ENCODE results near the gene SLC16A10.
"Not testable (repeated sequence)": the region's sequence is repeated elsewhere in the genome, so short reads cannot be mapped to it uniquely, and the experiment has no call there.

Gene SLC16A10

DNA sequence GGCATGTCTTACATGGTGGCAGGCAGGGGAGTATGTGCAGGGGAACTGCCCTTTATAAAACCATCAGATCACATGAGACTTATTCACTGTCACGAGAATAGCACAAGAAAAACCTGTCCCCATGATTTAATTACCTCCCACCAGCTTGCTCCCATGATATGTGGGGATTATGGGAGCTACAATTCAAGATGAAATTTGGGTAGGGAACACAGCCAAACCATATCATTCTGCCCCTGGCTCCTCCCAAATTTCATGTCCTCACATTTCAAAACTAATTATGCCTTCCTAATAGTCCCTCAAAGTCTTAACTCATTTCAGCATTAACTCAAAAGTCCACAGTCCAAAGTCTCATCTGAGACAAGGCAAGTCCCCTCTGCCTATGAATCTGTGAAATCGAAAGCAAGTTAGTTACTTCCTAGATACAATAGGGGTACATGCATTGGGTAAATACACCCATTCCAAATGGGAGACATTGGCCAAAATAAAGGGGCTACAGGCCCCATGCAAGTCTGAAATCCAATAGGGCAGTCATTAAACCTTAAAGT lies 102.4 kb downstream of the SLC16A10 start:
- not testable (repeated sequence) for DNase-seq

DNA sequence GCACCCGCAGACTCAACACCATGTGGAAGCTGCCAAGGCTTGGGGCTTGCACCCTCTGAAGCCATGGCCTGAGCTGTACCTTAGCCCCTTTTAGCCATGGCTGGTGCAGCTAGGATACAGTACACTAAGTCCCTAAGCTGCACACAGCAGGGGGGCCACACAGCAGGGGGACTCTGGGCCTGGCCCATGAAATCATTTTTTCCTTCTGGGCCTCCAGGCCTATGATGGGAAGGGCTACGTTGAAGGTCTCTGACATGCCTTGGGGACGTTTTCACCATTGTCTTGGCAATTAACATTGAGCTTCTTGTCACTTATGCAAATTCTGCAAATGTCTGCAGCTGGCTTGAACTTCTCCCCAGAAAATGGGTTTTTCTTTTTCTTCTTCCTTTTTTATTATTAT lies 103.3 kb downstream of the SLC16A10 start:
- DNase-seq, result no peak

DNA sequence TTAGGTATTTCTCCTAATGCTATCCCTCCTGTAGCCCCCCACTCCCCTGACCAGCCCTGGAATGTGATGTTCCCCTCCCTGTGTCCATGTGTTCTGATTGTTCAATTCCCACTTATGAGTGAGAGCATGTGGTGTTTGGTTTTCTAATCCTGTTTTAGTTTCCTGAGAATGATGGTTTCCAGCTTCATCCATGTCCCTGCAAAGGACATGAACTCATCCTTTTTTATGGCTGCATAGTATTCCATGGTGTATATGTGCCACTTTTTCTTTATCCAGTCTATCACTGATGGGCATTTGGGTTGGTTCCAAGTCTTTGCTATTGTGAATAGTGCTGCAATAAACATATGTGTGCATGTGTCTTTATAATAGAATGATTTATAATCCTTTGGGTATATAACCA lies 103.8 kb downstream of the SLC16A10 start:
- not testable (repeated sequence) for DNase-seq

DNA sequence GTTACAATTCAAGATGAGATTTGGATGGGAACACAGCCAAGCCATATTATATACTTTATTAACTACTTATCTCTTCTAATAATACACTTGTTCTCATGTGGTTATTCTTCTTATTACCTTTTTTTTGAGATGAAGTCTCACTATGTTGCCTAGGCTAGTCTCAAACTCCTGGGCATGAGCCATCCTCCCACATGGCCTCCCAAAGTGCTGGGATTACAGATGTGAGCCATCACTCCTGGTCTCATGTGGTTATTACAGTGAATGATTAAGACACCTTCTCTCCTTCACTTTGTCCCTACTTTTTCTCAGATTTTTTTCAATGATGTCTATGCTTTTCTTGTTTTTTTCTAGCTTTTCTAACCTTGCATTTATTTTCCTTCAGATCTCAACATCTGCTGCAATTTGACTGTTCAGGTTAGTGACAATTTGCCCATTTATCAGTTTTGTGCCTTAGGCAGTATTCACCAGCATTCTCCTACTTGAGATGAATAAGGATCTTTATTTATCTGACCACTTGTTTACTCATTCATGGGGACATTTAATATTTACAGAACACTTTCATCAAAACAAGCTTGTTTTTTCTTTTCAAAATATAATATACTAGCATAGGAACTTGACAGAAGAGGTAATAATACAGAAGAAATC lies 105.7 kb downstream of the SLC16A10 start:
- DNase-seq, result no peak

DNA sequence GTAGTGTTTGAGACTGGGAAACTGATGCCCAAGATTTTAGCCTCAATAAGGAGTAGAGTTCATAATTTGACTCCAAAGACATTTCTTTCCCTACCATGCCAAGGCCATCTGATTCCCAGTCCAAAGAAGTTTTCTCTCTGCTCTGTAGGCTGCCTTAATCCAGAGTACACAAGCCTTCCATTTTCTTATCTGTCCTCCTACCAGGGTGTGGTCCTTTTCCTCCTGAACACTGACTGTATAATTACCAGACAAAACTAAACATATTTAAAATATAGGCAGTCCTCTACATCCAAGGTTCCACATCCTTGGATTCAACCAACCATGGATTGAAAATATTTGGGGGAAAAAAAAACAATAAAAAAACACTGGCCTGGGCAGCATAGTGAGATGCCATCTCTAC lies 108.4 kb downstream of the SLC16A10 start:
- DNase-seq, result no peak

DNA sequence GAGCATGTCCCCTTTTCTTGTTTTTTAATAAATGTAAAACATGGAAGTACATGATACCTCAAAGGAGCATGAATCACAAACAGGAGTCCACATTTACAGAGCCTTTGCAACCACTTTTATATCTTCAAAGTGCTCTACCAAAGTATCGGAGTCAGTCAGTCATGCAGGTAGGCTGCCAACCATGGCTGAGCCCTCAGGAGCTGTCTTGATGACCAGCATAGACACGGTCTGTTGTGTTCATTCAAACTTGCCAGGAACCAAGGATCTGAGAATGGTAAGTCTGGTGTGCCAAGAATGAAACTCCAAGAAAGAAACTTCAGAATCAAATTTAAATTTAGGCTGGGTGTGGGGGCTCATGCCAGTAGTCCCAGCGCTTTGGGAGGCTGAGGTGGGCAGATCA lies 111.5 kb downstream of the SLC16A10 start:
- no peak for DNase-seq

DNA sequence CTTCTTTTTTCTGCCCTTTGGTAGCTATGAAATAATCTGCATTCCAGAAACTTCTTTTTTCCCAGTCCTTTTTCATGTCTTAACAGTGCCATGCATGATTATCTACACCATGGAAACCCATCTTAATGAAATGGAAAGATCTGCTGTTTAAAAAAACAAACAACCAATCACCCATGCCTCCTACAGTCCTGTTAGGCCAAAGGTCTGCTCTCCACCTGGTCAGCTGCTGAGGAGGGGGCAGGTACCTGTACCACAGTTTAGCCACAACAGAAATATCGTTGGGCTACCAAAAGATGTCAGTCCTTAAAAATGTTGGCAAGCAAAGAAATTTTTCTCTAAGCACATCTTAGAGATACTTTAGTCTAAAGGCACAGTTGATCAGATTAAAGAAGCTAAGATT lies 112.6 kb downstream of the SLC16A10 start:
- DNase-seq, result no peak

DNA sequence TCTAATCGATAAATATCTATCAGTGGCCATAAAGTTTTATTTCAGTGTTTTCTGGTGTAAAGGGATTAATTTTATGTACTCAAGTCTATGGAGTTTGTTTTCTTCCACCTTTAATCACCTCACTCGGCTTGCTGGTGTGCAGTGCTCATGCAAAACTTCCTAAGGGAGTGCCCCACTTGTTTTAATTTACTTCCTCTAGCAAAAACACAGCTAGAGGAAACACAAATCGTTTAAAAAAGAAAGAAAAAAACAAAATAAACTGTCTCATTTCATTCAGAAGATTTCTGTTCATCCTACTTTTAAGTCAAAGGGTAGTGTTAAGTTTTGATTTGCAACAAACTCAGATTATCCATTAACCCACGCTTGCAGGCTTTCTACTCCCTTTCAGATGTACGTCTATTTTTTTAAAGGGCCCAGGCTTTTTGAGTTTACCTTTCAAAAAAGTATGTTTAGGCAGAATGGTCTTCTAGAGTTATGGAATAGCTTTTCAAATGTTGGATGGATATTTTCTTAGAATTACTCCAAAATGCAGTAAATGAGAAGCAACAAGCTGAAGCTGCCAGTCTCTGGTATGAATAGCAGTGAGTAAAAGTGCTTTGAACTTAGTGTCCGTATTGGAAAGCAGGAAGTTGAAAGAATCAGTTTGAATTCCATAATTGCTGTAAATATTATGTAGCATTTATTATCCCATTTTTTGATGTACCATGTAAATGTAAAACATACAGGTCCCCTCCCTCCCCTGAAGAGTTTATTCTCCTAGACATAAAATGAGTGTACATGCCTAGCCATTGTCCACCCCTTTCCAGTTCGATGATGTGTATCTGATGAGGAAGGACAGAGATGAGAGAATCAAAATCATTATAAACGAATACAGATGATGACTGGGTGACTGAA lies 113.3 kb downstream of the SLC16A10 start:
- DNase-seq, result no peak

DNA sequence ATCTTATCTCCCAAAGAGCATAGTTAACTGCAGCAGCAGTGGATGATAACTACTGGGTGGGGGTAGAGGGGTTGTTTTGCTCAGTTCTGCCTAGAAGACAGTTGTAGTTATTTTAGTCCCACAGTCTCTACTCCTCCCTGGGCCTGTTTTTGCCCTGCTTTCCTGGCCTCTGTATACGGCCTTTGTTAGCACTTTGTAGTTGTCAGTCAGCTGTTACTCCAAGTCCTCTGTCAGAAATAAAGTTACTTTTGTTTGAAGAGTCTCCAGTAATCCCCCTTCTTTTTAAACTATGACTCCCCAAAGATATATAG lies 113.9 kb downstream of the SLC16A10 start:
- no peak for DNase-seq

DNA sequence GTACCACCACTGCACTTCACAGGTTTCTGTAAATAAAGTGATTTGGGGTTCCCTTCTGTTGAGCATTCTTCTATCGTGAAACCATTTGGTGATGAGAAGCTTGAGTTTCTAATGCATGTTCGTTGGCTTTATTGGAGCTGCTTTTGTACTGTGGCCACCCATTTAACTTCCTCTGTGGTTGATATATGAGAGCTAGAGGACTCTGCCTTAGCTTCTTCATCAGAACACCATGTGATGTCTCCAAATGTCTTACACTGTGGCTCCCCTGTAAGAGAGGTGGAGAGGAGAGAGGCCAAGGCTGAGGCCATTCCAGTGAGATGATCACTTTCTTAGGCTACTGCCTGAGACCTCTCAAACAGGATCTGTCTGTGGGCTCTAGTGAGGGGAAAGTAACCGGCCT lies 114.5 kb downstream of the SLC16A10 start:
- DNase-seq, result no peak

DNA sequence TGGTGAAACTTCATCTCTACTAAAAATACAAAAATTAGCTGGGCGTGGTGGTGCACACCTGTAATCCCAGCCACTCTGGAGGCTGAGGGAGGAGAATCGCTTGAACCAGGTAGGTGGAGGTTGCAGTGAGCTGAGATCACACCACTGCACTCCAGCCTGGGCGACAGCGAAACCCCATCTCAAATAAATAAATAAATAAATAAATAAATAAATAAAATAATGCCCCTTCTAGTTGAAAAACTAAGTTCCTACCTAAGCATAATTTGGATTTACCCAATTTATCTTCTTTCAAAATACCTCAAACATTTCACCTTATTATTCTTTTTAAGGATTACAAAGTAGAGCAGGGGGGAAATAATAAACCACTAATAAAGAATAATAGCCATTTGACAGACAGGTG lies 116.2 kb downstream of the SLC16A10 start:
- DNase-seq, result not testable (repeated sequence)

DNA sequence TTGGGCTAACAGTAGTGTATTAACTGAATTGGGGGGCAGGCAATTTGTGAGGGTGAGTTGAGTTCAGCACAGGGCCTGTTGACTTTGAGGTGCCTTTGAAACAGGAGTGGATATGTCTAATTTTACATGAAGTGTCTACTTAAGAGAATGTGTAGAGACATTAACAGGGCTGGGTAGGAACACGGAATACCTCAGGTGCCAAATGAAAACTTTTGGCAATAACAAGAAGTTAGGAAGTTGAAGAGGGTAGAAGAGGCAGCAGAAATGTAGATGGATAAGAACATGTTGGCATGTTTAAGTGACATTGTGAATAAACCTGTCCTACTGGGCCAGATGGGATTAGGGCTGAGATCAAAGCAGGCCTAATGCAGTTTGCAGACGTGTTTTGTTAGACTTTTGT lies 117.0 kb downstream of the SLC16A10 start:
- DNase-seq, result no peak

DNA sequence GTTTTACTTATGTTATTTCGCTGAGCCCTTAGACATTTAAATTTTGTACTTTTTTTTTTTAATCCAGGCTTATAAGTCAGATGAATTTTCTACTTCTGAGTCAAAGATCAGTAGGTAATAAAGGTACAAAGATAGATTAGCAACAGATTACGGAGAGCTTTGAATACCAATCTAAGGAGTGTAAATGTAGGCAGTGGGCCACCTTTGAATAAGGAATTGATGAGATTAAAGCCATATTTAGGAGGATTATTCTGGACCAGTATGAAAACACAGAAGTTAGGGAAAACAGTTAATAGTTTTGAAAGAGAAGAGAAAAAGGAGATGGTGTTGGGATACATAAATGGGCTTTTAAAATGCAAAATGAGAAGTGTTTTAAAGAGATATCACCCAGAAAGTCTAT lies 117.6 kb downstream of the SLC16A10 start:
- no peak for DNase-seq

DNA sequence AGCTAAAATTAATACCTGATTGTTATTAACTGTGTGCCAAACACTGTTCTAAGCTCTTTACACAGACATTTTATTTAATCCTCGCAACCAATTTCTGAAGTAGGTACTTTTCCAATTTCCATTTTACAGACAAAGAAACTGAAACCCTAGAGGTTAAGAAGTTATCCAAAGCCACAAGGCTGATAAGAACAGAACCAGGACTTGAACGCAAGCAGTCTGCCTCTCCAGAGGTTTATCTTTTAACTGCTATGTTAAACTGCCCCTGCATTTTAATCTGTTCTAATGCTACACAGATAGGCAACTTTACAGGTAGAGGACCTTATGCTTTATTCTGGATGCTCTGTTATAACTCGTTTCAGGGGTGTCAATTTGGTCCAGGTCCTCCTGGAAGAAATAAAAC lies 118.2 kb downstream of the SLC16A10 start:
- DNase-seq, result no peak

DNA sequence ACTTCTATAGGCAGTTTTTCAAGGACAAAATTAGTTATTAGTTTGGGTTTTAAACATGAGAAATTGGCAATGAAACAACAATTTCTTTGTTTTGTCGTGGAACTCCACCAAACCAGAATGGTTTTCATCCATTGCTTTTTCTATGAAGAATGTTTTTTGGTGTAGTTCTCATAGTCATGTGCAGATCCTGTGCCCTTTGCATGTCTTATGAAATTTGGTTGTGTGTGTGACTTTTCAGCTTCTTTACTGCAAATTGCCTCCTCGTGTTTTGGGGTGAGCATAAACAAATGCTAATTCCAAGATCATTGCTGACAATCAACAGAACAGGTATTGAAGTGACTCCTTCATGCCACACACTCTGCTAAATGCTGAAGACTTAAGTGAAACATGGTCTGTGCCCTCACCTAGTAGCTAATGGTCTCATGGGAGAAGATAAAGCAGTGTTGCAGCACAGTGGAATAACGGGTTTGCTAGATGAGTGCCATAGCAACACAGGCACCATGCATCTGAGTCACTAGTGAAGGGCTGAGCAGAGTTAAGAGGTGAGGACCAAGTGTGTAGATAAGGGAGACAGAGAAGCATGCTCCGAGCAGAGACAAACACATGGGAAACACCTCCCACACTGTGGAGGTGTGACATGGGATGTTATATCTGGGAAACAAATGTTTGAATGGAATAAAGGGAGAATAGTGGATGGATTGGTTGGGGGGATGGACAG lies 120.0 kb downstream of the SLC16A10 start:
- DNase-seq, result no peak

DNA sequence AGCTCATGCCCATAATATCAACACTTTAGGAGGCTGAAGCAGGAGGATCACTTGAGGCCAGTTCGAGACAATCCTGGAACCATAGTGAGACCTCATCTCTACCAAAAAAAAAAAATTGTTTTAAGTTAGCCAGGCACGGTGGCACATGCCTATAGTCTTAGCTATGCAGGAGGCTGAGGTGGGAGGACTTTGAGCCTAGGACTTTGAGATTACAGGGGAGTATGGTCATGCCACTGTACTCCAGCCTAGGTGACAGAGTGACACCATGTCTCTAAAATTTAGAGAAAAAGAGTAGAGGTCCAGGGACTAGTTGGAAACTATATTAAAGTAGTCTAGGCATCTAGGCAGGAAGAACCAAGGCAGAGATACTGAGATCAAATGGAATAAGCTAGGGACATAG lies 121.6 kb downstream of the SLC16A10 start:
- DNase-seq, result no peak

DNA sequence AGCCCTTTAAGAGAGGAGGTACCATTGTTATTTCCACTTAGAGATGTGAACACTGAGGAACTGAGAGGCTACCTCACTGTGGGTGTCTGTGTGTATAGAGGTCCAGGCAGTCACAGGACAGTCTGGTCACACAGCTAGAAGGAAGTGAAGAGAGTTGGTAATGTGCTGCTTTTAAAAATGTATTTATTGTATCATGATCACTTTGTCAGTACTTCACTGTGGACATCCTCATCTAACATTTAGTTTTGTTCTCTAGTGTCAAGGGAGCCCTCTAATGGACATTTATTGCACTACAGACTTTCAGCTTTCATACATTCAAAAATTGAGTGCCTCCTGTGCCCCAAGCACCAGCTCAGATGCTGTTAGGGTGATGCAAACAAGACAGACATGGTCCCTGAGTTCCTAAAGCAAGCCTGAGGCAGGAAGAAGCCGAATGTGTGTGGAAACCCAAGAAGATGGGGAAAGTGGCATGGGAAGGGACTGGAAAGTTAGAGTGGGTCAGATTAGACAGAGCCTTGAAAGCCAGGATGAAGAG lies 123.0 kb downstream of the SLC16A10 start:
- DNase-seq, result peak in 1 of 2 donors; percentile 65

DNA sequence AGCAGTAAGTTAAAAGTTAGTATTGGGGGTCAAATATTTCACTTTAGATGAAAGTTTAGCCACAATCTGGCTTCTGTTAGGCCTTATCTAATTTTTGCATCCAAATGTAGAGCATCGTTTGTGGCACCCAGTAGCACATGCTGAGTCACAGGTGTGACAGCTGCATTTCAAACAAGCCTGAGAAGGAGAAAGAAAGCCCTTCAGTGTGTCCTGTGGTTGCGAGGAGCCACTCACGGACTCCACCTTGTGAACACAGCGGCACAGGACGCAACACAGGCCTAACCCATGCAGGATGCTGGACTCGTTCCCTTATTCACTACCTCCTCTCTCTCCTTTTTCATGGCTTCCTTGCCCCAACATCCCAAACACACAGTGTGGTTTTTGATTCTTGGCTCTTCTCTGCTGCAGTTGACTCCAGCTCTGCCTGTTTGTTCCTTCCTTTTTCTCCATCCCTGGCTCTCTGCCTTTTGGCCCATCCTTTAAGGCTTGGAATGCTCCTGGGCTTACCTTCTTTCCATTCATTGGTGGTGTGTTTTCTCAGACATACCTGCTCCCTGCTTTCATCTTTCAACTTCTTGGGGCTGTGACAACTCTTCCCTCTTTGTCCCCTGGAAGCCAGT lies 124.2 kb downstream of the SLC16A10 start:
- no peak for DNase-seq

DNA sequence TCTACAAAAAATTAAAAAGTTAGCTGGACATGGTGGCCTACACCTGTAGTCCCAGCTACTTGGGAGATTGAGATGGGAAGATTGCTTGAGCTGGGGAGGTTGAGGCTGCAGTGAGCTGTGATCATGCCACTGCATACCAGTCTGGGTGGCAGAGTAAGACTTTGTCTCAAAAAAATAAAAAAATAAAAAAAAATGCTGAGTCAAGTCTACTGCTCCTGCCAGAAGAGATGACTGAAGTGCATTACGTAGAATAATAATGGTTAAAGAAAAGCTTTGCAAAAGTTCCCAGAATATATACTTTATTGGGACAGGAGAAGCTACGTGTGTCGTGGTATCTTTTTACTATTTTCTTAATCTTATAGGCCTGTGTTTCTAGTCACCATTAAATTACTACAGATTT lies 125.3 kb downstream of the SLC16A10 start:
- DNase-seq, result no peak

DNA sequence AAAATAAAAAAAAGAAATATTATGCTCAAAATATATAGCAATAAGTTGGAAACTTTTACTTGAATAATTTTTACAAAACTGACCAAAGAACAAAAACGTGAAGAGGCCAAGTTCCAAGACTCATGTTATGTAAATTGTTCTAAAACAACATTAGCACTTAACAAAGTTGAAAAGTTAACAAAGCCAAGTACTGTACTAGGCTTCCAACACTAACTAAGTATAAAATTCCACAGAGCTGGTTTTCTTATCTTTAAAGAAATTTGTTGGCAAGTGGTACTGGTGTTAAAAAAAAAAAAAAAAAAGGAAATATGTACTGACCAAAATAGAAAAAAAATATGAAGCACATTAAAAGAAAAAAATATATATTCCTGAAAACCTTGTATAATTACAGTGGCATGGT lies 127.8 kb downstream of the SLC16A10 start:
- DNase-seq, result no peak

DNA sequence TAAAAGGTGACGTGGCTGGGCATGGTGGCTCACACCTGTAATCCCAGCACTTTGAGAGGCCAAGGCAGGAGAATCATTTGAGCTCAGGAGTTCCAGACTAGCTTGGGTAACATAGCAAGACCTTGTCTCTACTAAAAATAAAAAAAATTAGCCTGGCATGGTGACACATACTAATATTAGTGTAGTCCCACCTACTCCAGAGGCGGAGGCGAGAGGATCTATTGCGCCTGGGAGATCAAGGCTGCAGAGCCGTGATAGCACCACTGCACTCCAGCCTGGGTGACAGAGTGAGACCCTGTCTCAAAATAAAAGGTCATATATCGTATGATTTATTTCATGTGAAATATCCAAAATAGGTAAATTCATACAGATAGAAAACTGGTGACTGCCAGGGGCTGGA lies 132.5 kb downstream of the SLC16A10 start:
- DNase-seq, result no peak

DNA sequence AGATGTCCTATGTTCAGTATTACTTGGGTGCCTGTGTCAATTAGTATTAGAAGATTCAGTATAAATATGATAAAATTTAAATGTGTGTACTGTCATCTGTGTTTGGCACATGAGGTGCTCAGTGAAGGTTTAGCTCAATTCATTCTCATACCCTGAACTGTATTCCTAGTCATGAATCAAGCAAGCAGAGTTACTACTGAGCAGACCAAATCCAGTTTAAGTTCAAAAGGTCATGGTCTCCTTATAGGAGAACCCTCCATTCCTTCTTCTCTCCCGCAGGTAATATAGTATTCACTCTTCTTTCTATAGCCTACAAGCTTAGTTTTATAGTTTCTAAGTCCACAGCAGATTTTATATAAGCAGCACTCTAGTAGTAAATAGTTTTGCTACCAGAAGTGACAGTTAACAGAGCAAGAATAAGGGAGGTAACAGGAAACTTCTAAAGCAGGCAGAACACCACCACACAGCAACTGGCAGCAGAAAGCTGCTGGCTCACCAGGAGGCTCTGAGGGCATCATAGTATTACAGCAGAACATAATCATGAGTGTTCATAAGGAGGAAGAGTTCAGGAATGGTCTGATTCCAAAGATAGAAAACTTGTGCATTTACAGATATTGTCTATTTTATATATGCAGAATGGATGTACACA lies 133.2 kb downstream of the SLC16A10 start:
- DNase-seq, result no peak
